ENCODE measurements around the gene ITGB1. TPM values are rescaled to one million over a fixed set of nuclear protein-coding genes. Genes with fewer than 3 reads are reported as not detected.

Gene ITGB1
- total RNA-seq, 4 donors from 2014 or later, result 998 to 2,832 (median 1,462) TPM

DNA sequence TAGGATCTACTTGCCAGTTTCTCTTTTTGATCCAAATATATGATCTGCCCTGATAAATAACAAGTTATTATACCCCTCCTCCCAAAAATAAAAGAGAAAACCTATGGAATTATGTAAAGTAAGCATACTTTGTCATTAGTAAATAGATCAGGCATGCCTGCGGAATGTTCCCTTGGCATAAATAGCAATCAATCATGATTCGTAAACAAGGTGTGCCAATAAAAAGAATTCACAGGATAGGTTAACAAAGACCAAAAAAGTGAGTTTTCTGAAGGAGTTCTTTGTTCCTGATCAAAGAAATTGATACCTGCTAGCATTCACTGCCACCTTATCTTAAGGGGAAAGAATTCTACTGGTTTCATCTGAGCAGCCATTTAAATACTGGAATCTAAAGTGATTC lies 11.9 kb downstream of the ITGB1 start:
- WGBS, 2 donors (ENCODE audit: low coverage in 1 of 2), result 64 to 100% methylated on average over 2 of the region's 2 CpGs
- Histone ChIP-seq H3K4me3 (no peak overlapping the region), H3K27me3 (no peaks in the 10 kb centered on the region), H3K9me3 (no peaks in the 10 kb centered on the region), H3K4me1 (peaks cover 13 to 97% (median 32%) of the 10 kb centered on the region in 3 donors), H3K27ac (peak overlapping the region in 3 of 4 donors; percentile 9 to 60 (median 52)), H3K36me3 (no peaks in the 10 kb centered on the region)
- TF ChIP-seq POLR2A (IDR thresholded peaks at IDR 0.05) (no peak), EP300 (IDR thresholded peaks at IDR 0.05) (no peak), POLR2AphosphoS5 (IDR thresholded peaks at IDR 0.05) (no peak)
- TF ChIP-seq, protein P1, sequence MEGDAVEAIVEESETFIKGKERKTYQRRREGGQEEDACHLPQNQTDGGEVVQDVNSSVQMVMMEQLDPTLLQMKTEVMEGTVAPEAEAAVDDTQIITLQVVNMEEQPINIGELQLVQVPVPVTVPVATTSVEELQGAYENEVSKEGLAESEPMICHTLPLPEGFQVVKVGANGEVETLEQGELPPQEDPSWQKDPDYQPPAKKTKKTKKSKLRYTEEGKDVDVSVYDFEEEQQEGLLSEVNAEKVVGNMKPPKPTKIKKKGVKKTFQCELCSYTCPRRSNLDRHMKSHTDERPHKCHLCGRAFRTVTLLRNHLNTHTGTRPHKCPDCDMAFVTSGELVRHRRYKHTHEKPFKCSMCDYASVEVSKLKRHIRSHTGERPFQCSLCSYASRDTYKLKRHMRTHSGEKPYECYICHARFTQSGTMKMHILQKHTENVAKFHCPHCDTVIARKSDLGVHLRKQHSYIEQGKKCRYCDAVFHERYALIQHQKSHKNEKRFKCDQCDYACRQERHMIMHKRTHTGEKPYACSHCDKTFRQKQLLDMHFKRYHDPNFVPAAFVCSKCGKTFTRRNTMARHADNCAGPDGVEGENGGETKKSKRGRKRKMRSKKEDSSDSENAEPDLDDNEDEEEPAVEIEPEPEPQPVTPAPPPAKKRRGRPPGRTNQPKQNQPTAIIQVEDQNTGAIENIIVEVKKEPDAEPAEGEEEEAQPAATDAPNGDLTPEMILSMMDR (IDR thresholded peaks at IDR 0.05), result no peak
- ATAC-seq, result no peak

- H3K27ac ChIP-seq, result peak overlapping the region; percentile 36 to 85 (median 80)
- no peaks in the 10 kb centered on the region for H3K9me3 ChIP-seq
- WGBS, 2 donors (ENCODE audit: low coverage in 1 of 2), result 40 to 74% methylated on average over 1 to 13 of the region's 24 CpGs
- no peak overlapping the region for H3K4me3 ChIP-seq
- H3K36me3 ChIP-seq, result no peaks in the 10 kb centered on the region
- peak; percentile 50 for ATAC-seq
- peaks cover 25 to 97% (median 42%) of the 10 kb centered on the region in 3 donors for H3K4me1 ChIP-seq
- no peaks in the 10 kb centered on the region for H3K27me3 ChIP-seq
- TF ChIP-seq POLR2AphosphoS5 (IDR thresholded peaks at IDR 0.05), result no peak
These were observed 14.0 kb downstream of the ITGB1 start for GRCh38 chr10:32943854-32944661.

GRCh38 chr10:32943395-32943794 lies 14.6 kb downstream of the ITGB1 start:
- TF ChIP-seq POLR2AphosphoS5 (IDR thresholded peaks at IDR 0.05) (no peak), POLR2A (IDR thresholded peaks at IDR 0.05) (no peak), EP300 (IDR thresholded peaks at IDR 0.05) (no peak)
- TF ChIP-seq, protein P1 (IDR thresholded peaks at IDR 0.05), result no peak
- Histone ChIP-seq H3K36me3 (no peaks in the 10 kb centered on the region), H3K27ac (peak overlapping the region; percentile 36 to 85 (median 80)), H3K9me3 (no peaks in the 10 kb centered on the region), H3K27me3 (no peaks in the 10 kb centered on the region), H3K4me3 (no peak overlapping the region), H3K4me1 (peaks cover 25 to 97% (median 48%) of the 10 kb centered on the region in 3 donors)
- 73% methylated on average over 2 of the region's 2 CpGs; no CpG with 5 or more reads in 1 of the 2 donors for WGBS, 2 donors (ENCODE audit: low coverage in 1 of 2)
- ATAC-seq, result no peak

GRCh38 chr10:32942081-32942480 lies 15.9 kb downstream of the ITGB1 start:
- TF ChIP-seq POLR2AphosphoS5 (IDR thresholded peaks at IDR 0.05) (no peak), POLR2A (IDR thresholded peaks at IDR 0.05) (no peak), EP300 (IDR thresholded peaks at IDR 0.05) (no peak)
- TF ChIP-seq, protein P1 (IDR thresholded peaks at IDR 0.05), result no peak
- H3K4me1 ChIP-seq, result peaks cover 22 to 97% (median 49%) of the 10 kb centered on the region in 3 donors
- no peaks in the 10 kb centered on the region for H3K27me3 ChIP-seq
- H3K9me3 ChIP-seq, result no peaks in the 10 kb centered on the region
- H3K4me3 ChIP-seq, result no peak overlapping the region
- WGBS, 2 donors (ENCODE audit: low coverage in 1 of 2), result 86 to 92% methylated on average over 1 of the region's 1 CpG
- no peak for ATAC-seq
- H3K27ac ChIP-seq, result peak overlapping the region; percentile 78 to 85 (median 81)
- H3K36me3 ChIP-seq, result no peaks in the 10 kb centered on the region

- peak; percentile 37 for ATAC-seq
- TF ChIP-seq POLR2AphosphoS5 (IDR thresholded peaks at IDR 0.05), result peak; percentile 43
- no peak for TF ChIP-seq EP300 (IDR thresholded peaks at IDR 0.05)
- peaks cover 22 to 97% (median 43%) of the 10 kb centered on the region in 3 donors for H3K4me1 ChIP-seq
These were observed 16.7 kb downstream of the ITGB1 start for GRCh38 chr10:32941357-32941756.

More at GRCh38 chr10:32941357-32941756, 16.7 kb downstream of the ITGB1 start:
- WGBS, 2 donors (ENCODE audit: low coverage in 1 of 2), result 0 to 18% methylated on average over 2 of the region's 2 CpGs
- no peaks in the 10 kb centered on the region for H3K36me3 ChIP-seq
- H3K9me3 ChIP-seq, result no peaks in the 10 kb centered on the region
- H3K27ac ChIP-seq, result peak overlapping the region; percentile 78 to 85 (median 81)
- no peaks in the 10 kb centered on the region for H3K27me3 ChIP-seq
- H3K4me3 ChIP-seq, result no peak overlapping the region

All from gastroesophageal sphincter (tissue), 4 donors.